COR-L47 (cell line): ENCODE measurements around the gene CBL.
"Not testable (repeated sequence)": the region's sequence is repeated elsewhere in the genome, so short reads cannot be mapped to it uniquely, and the experiment has no call there.

Experiments
- DNase-seq: peaks from one replicate; lab custom pipeline; 2025; lab: John Stamatoyannopoulos, UW

CBL gene

GRCh38 chr11:119205574-119206510, at the start of gene CBL:
Gene CBL (plus strand): TSS chr11:119206339. CDS start chr11:119206418, 79 bp downstream.
- peak; percentile 85 for DNase-seq

GRCh38 chr11:119156496-119156895, 49.6 kb upstream of the CBL start:
- no peak for DNase-seq

GRCh38 chr11:119157063-119157462, 49.1 kb upstream of the CBL start:
- no peak for DNase-seq

GRCh38 chr11:119158467-119158866, 47.7 kb upstream of the CBL start:
- DNase-seq: no peak

- DNase-seq: no peak
Measured at GRCh38 chr11:119160151-119160550, 46.0 kb upstream of the CBL start.

DNA sequence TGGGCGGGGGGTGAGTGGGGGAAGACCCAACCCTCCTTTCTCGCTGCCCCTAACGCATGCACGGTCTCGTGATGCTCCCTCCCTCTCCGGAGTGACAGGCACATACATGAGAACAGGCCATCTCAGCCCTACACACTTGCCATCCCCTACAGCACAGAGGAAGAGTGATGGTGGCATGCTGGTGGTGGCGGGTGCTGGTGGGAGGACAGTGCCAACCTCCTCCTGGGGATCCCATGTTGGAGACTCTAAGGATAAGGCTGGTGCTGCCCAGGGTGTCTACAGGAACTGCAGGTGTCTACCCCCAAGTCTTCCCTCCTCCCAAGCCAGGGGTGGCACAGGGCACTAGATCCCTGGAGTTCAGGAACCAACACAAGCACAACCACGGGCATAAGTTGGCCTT, 44.3 kb upstream of the CBL start:
- no peak for DNase-seq

DNA sequence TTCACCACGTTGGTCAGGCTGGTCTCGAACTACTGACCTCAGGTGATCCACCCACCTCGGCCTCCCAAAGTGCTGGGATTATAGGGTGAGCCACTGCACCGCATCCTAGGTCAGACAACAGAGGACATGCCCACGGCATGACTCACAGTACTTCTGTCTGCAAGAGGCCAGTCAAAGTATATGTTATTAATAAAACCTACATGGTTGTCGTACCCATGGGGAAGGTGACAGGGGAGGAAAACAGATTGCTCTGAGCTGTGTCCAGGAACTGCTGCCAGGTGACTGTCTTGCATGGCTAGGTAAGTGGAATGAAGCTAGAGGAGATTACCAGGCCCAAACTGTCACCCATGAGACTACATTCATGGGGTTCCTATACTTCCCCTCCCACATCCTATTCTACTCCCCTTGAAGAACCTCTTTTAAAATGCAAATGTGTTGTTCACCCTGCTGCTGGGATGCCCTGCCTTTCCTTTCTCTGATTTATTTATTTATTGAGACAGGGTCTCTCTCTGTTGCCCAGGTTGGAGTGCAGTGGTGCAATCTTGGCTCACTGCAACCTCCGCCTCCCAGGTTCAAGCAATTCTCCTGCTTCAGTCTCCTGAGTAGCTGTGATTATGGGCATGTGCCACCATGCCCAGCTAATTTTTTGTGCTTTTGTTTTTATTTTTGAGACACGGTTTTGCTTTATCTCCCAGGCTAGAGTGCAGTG, 39.6 kb upstream of the CBL start:
- no peak for DNase-seq

DNA sequence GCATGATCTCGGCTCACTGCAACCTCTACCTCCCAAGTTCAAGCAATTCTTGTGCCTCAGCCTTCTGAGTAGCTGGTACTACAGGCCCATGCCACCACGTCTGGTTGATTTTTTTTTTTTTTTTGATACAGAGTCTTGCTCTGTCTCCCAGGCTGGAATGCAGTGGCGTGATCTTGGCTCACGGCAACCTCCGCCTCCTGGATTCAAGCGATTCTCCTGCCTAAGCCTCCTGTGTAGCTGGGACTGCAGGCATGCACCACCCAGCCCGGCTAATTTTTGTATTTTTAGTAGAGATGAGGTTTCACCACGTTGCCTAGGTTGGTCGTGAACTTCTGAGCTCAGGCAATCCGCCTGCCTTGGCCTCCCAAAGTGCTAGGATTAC, 39.1 kb upstream of the CBL start:
- DNase-seq: not testable (repeated sequence)

DNA sequence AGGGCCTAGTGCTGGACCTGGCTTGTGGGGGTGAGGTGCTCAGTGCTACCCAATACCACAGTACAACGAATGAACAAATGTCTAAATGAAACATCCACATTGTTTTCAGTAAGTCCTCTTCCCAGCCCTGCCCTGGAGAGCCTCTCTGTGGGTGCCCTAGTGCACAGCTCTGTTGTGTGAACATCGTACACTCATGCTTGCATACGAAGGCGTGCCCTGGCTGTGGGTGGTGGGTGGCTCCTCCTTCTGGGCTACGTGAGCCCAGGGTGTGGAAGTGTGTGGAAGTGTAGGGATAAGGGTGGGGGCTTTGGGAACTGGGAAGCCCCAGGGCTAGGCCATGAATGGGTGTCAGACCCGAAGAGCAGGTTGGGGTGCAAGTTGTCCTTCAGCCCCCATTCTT, 38.2 kb upstream of the CBL start:
- no peak for DNase-seq

- peak; percentile 75 for DNase-seq
Measured at GRCh38 chr11:119168471-119169281, 37.5 kb upstream of the CBL start, which contains the start of gene NLRX1. Gene NLRX1 (plus strand): TSS chr11:119168725. CDS start chr11:119171404, 2,679 bp downstream.

DNA sequence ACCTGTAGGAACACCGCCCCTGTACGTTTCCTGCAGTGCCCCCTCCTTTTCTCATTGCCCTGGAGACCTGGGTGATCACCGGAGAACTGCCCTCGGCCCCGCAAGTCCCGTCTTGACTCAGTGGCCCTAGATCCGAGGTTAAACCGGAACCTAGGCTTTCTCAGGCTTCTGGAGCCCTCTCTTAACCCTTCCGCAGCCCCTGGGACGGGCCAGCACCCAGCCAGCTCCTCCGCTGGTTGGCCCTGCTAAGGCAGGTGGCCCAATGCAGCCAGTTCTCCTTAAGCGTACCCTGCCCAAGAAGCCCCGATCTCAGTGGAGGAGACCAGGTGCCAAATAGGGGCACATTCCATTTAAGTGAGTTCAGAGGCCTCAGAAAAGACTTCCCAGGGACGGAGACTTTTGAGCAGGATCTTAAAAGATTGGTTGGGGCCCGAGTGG, 36.8 kb upstream of the CBL start:
- no peak for DNase-seq

GRCh38 chr11:119172513-119172912, 33.6 kb upstream of the CBL start:
- DNase-seq: no peak

DNA sequence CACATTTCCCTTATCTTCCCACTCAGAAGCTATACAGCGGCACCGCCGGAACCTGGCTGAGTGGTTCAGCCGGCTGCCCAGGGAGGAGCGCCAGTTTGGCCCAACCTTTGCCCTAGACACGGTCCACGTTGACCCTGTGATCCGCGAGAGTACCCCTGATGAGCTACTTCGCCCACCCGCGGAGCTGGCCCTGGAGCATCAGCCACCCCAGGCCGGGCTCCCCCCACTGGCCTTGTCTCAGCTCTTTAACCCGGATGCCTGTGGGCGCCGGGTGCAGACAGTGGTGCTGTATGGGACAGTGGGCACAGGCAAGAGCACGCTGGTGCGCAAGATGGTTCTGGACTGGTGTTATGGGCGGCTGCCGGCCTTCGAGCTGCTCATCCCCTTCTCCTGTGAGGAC, 32.7 kb upstream of the CBL start:
- DNase-seq: no peak

- DNase-seq: no peak
Measured at GRCh38 chr11:119175493-119176077, 30.6 kb upstream of the CBL start.

- DNase-seq: no peak
Measured at GRCh38 chr11:119178166-119178680, 27.9 kb upstream of the CBL start.

DNA sequence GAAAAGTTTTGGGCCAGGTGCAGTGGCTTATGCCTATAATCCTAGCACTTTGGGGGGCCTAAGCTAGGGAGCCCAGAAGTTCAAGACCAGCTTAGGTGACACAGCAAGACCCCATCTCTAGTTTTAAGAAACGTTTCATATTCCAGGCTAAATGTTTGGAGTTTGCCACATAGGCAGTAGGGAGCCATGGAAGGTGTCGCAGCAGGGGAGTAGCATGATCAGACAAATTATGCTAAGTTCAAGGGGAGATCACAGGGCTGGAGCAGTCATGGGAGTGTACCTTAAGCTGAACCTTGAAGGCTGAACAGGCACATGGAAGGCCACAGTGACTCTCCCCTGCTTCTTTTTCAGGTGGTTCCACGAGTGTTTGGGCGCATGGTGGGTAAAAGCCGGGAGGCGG, 26.8 kb upstream of the CBL start:
- no peak for DNase-seq

- DNase-seq: peak; percentile 81
Measured at GRCh38 chr11:119179983-119180382, 26.2 kb upstream of the CBL start.

GRCh38 chr11:119180729-119181676, 25.1 kb upstream of the CBL start:
- DNase-seq: no peak

GRCh38 chr11:119181677-119182412, 24.3 kb upstream of the CBL start:
- peak; percentile 35 for DNase-seq

GRCh38 chr11:119184399-119184798, 21.7 kb upstream of the CBL start:
- not testable (repeated sequence) for DNase-seq
